Fibroblast of lung (primary cell): ENCODE measurements around the gene KCNK4.

Experiments
- CTCF ChIP-seq, 2 donors: IDR thresholded peaks in 1 of 2; conservative IDR thresholded peaks in 1 of 2; 1 replicate in 1 of 2; 2 replicates in 1 of 2; pipeline ENCODE4 v1.5.1; 2011 to 2012; ENCODE audit warnings: low read length in 2 of 2, control low read depth in 1 of 2, inconsistent platforms in 1 of 2, low read depth in 1 of 2, mild to moderate bottlenecking in 1 of 2
- EZH2 ChIP-seq: IDR thresholded peaks from 2 replicates; pipeline ENCODE4 v1.5.1; 2012; ENCODE audit warnings: low read length, control low read depth, mild to moderate bottlenecking; ENCODE audit errors: missing control alignments

- TF ChIP-seq CTCF (conservative IDR thresholded peaks at IDR 0.05 in 1 of 2, IDR thresholded peaks at IDR 0.05 in 1 of 2; ENCODE audit: low read depth in 1 of 2, low read length in 2 of 2) (no peak), EZH2 (no peak)
Measured at GRCh38 chr11:64266339-64266738, 24.8 kb upstream of the KCNK4 start.
